PC-9 (cell line): ENCODE data around the gene CTTNBP2.

Experiments
- CTCF ChIP-seq: fragments of 200-600 bp; sonication (generic); conservative IDR thresholded peaks from 2 replicates; pipeline ENCODE4 v1.6.1; 2017; ENCODE audit warnings: mixed run types, antibody characterized with exemption, mild to moderate bottlenecking, moderate library complexity
- EZH2 ChIP-seq: fragments of 200-600 bp; sonication (generic); IDR thresholded peaks from 2 replicates; pipeline ENCODE4 v1.8.0; 2017; ENCODE audit warnings: antibody characterized with exemption, low read depth

- TF ChIP-seq CTCF (no peak), EZH2 (no peak)
Measured at GRCh38 chr7:117785431-117785830, 87.8 kb downstream of the CTTNBP2 start.
